Activated B cell treated with CpG ODN at 0.5 μM for 24 hours (primary cell): Measurements from ENCODE around the gene ANGPTL2. TPM values are rescaled to one million over a fixed set of nuclear protein-coding genes. Genes with fewer than 3 reads are reported as not detected.

Source experiments
- ATAC-seq: fragments of 200-7000 bp; cut with Tn5 transposase; one replicate; pipeline ENCODE4 v1.10.0; 2021; ENCODE audit warnings: low read depth, mild to moderate bottlenecking, moderate library complexity
- CTCF ChIA-PET: fragments of 350-600 bp; sonication (Branson Sonifier 250); formaldehyde crosslinking; loops from one replicate; lab custom pipeline; 2021; ENCODE audit warnings: antibody characterized with exemption; lab: Charles Lee
- POLR2A ChIA-PET: fragments of 350-600 bp; sonication (Branson Sonifier 250); formaldehyde crosslinking; loops from one replicate; lab custom pipeline; 2021; ENCODE audit warnings: antibody characterized with exemption; lab: Charles Lee
- DNase-seq: peaks from one replicate; pipeline ENCODE4 v3.0.0; 2022
- H3K27ac Mint-ChIP-seq: one replicate; pipeline ENCODE4 v1.8.0; 2020; ENCODE audit warnings: mixed read lengths
- H3K27me3 Mint-ChIP-seq: one replicate; pipeline ENCODE4 v1.8.0; 2021; ENCODE audit warnings: mixed read lengths
- H3K36me3 Mint-ChIP-seq: one replicate; pipeline ENCODE4 v1.8.0; 2021; ENCODE audit warnings: low read depth, mixed read lengths
- H3K4me1 Mint-ChIP-seq: one replicate; pipeline ENCODE4 v1.8.0; 2021; ENCODE audit warnings: mixed read lengths
- H3K4me3 Mint-ChIP-seq: one replicate; pipeline ENCODE4 v1.8.0; 2020; ENCODE audit warnings: mild to moderate bottlenecking, mixed read lengths
- H3K9me3 Mint-ChIP-seq: one replicate; pipeline ENCODE4 v1.8.0; 2020; ENCODE audit warnings: mixed read lengths
- CTCF ChIP-seq: fragments of 200-600 bp; IDR thresholded peaks from one replicate; pipeline ENCODE4 v1.8.0; 2022; ENCODE audit warnings: antibody characterized with exemption, mild to moderate bottlenecking
- intact Hi-C: fragments of 100-400 bp; cut with micrococcal nuclease; formaldehyde crosslinking; loops from one replicate; pipeline ENCODE4 v1.15.1; 2024
- total RNA-seq: library from RNA; stranded (reverse); gene quantifications from 2 replicates; pipeline ENCODE4 v1.2.3, GENCODE V29; 2022

Gene ANGPTL2
- total RNA-seq, 1 donor from 2014 or later: not detected

- ChIA-PET POLR2A (no interaction called here), CTCF (no interaction called here)
- H3K27ac Mint-ChIP-seq: no peak overlapping the region
- intact Hi-C loops: no loop called here
- TF ChIP-seq CTCF: no peak
- no peaks in the 10 kb centered on the region for H3K4me1 Mint-ChIP-seq
- no peaks in the 10 kb centered on the region for H3K27me3 Mint-ChIP-seq
- H3K4me3 Mint-ChIP-seq: no peak overlapping the region
- DNase-seq (no peak), ATAC-seq (no peak)
- peaks cover 3% of the 10 kb centered on the region for H3K9me3 Mint-ChIP-seq
- peaks cover 42% of the 10 kb centered on the region for H3K36me3 Mint-ChIP-seq
Observed at GRCh38 chr9:127074561-127075548, 47.6 kb downstream of the ANGPTL2 start.

GRCh38 chr9:127067603-127068220, 54.7 kb downstream of the ANGPTL2 start:
- H3K4me3 Mint-ChIP-seq: no peak overlapping the region
- ATAC-seq (no peak), DNase-seq (no peak)
- H3K36me3 Mint-ChIP-seq: peaks cover 50% of the 10 kb centered on the region
- intact Hi-C loops: no loop called here
- ChIA-PET POLR2A (no interaction called here), CTCF (no interaction called here)
- H3K27me3 Mint-ChIP-seq: no peaks in the 10 kb centered on the region
- no peaks in the 10 kb centered on the region for H3K4me1 Mint-ChIP-seq
- no peak for TF ChIP-seq CTCF
- H3K9me3 Mint-ChIP-seq: peaks cover 3% of the 10 kb centered on the region
- no peak overlapping the region for H3K27ac Mint-ChIP-seq

- DNase-seq (no peak), ATAC-seq (no peak)
- ChIA-PET CTCF (no interaction called here), POLR2A (no interaction called here)
- Mint-ChIP-seq H3K9me3 (peaks cover 3% of the 10 kb centered on the region), H3K36me3 (peaks cover 43% of the 10 kb centered on the region), H3K4me3 (no peak overlapping the region), H3K4me1 (no peaks in the 10 kb centered on the region), H3K27ac (no peak overlapping the region), H3K27me3 (no peaks in the 10 kb centered on the region)
- intact Hi-C loops: no loop called here
- TF ChIP-seq CTCF: no peak
Observed at GRCh38 chr9:127066851-127067136, 55.6 kb downstream of the ANGPTL2 start.

- intact Hi-C loops: no loop called here
- Mint-ChIP-seq H3K27ac (no peak overlapping the region), H3K9me3 (peaks cover 3% of the 10 kb centered on the region), H3K36me3 (peaks cover 43% of the 10 kb centered on the region), H3K4me3 (no peak overlapping the region), H3K27me3 (no peaks in the 10 kb centered on the region), H3K4me1 (no peaks in the 10 kb centered on the region)
- CTCF ChIA-PET: no interaction called here
- no peak for TF ChIP-seq CTCF
- ATAC-seq (no peak), DNase-seq (no peak)
- POLR2A ChIA-PET: no interaction called here
Observed at GRCh38 chr9:127066060-127066850, 56.2 kb downstream of the ANGPTL2 start.

- ChIA-PET CTCF (no interaction called here), POLR2A (no interaction called here)
- no peak for TF ChIP-seq CTCF
- Mint-ChIP-seq H3K4me1 (peaks cover 2% of the 10 kb centered on the region), H3K36me3 (peaks cover 44% of the 10 kb centered on the region), H3K4me3 (no peak overlapping the region), H3K27me3 (no peaks in the 10 kb centered on the region), H3K27ac (no peak overlapping the region), H3K9me3 (no peaks in the 10 kb centered on the region)
- ATAC-seq: no peak
- intact Hi-C loops: no loop called here
- no peak for DNase-seq
Observed at GRCh38 chr9:127065592-127065991, 56.8 kb downstream of the ANGPTL2 start.
